B cell (primary cell): ENCODE measurements around the gene CASR.

Experiments
- EZH2 ChIP-seq: IDR thresholded peaks from 2 replicates; pipeline ENCODE4 v1.6.1; 2012; ENCODE audit warnings: borderline replicate concordance, low read depth, mild to moderate bottlenecking, moderate library complexity, low read length; ENCODE audit not compliant: insufficient read depth, poor library complexity, severe bottlenecking
- TF ChIP-seq, protein P1 (sequence below): fragments of 200-600 bp; IDR thresholded peaks from one replicate; pipeline ENCODE4 v1.8.0; 2022; ENCODE audit warnings: antibody characterized with exemption, mild to moderate bottlenecking

DNA sequence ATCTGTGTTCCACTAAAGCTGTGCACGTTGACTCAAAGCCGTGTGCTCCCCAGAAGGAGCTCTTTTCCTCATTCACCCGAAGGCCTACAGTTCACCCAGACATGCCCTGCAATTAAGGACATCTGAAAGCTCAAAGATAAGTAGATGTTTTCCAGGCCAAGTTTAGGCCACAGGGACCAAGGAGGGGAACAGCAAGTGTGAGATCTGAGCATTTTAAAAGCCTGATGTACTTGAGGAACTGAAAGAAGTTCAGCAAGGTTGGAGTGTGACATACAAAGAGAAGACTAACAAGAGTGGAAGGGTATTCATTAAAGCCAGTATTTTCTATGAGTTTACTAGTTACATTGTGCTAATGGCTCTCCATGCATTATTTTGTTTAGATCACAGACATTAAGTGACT, 68.0 kb downstream of the CASR start:
- no peak for TF ChIP-seq EZH2
- TF ChIP-seq, protein P1, sequence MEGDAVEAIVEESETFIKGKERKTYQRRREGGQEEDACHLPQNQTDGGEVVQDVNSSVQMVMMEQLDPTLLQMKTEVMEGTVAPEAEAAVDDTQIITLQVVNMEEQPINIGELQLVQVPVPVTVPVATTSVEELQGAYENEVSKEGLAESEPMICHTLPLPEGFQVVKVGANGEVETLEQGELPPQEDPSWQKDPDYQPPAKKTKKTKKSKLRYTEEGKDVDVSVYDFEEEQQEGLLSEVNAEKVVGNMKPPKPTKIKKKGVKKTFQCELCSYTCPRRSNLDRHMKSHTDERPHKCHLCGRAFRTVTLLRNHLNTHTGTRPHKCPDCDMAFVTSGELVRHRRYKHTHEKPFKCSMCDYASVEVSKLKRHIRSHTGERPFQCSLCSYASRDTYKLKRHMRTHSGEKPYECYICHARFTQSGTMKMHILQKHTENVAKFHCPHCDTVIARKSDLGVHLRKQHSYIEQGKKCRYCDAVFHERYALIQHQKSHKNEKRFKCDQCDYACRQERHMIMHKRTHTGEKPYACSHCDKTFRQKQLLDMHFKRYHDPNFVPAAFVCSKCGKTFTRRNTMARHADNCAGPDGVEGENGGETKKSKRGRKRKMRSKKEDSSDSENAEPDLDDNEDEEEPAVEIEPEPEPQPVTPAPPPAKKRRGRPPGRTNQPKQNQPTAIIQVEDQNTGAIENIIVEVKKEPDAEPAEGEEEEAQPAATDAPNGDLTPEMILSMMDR, result no peak
